Fibroblast of villous mesenchyme (primary cell): ENCODE measurements around the gene ATP13A4. TPM values are rescaled to one million over a fixed set of nuclear protein-coding genes. Genes with fewer than 3 reads are reported as not detected.

Experiments
- DNase-seq: peaks from one replicate; pipeline ENCODE4 v3.0.0-alpha.2; 2010; ENCODE audit warnings: low read depth
- H3K4me3 ChIP-seq: 2 replicates; pipeline ENCODE4 v1.5.1; 2011; ENCODE audit warnings: low read depth, mild to moderate bottlenecking, low read length
- CTCF ChIP-seq: IDR thresholded peaks from 2 replicates; pipeline ENCODE4 v1.5.1; 2012; ENCODE audit warnings: low read depth, mild to moderate bottlenecking, low read length; ENCODE audit not compliant: insufficient read depth
- total RNA-seq: library from RNA; depleted of rRNA; stranded (reverse); fragments of >200 nt; gene quantifications from 2 replicates; pipeline ENCODE4 v1.2.3, GENCODE V29; 2012

ATP13A4 gene
- total RNA-seq, 1 donor = not detected

DNA sequence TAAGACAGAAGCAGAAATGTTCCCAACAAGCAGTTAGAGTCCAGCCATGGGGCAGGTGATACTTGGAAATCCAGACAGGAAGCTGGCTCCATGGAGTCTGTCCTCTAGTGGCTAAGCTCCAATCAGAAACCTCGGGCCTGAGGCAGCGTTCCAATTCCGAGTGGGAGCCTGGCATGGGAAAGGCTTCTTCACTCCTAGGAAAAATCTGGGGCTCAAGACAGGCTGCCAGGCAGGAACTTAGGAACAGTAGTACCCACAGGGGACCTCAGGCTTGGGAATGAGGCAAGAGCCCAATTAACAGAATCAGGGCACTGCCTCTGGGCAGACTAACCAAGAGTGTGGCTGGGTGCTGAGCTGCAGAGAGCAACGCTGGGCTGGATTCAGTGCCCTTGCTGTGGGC, 6.2 kb upstream of the ATP13A4 start:
- no peak for TF ChIP-seq CTCF
- no peak overlapping the region for H3K4me3 ChIP-seq
- DNase-seq = no peak

DNA sequence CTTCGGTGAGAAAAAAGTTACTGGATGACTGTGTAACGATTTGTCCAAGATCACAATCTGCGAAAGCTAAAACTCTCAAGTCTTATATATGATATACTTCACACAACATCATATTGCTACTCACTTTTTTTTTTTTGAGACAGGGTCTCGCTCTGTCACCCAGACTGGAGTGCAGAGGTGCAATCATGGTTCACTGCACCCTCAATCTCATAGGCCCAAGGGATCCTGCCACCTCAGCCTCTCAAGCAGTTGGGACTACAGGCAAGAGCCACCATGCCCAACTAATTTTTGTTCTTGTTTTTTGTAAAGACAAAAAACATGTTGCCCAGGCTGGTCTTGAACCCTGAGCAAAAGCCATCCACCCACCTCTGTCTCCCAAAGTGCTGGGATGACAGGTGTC, 5.4 kb upstream of the ATP13A4 start:
- H3K4me3 ChIP-seq = no peak overlapping the region
- no peak for TF ChIP-seq CTCF
- DNase-seq = no peak

- no peak overlapping the region for H3K4me3 ChIP-seq
Measured at GRCh38 chr3:193559100-193559499, 4.4 kb upstream of the ATP13A4 start.

GRCh38 chr3:193556841-193557240, 2.1 kb upstream of the ATP13A4 start:
- DNase-seq = no peak
- no peak overlapping the region for H3K4me3 ChIP-seq
- no peak for TF ChIP-seq CTCF

More at GRCh38 chr3:193559100-193559499, 4.4 kb upstream of the ATP13A4 start:
- DNase-seq = no peak
- TF ChIP-seq CTCF = no peak

- no peak overlapping the region for H3K4me3 ChIP-seq
- TF ChIP-seq CTCF = no peak
- DNase-seq = no peak
Measured at GRCh38 chr3:193553586-193553985, 1.1 kb downstream of the ATP13A4 start.

- TF ChIP-seq CTCF = no peak
Measured at GRCh38 chr3:193552923-193553322, 1.8 kb downstream of the ATP13A4 start.

GRCh38 chr3:193548406-193548805, 6.3 kb downstream of the ATP13A4 start:
- H3K4me3 ChIP-seq = no peak overlapping the region
- no peak for DNase-seq
- TF ChIP-seq CTCF = no peak

More at GRCh38 chr3:193552923-193553322, 1.8 kb downstream of the ATP13A4 start:
- no peak overlapping the region for H3K4me3 ChIP-seq
- no peak for DNase-seq
